AML-193 (cell line): ENCODE measurements around the gene PHF19.

Source experiments
- DNase-seq, 2 experiments: peaks; one replicate each; lab custom pipeline; 2025; lab: John Stamatoyannopoulos, UW

PHF19 gene

DNA sequence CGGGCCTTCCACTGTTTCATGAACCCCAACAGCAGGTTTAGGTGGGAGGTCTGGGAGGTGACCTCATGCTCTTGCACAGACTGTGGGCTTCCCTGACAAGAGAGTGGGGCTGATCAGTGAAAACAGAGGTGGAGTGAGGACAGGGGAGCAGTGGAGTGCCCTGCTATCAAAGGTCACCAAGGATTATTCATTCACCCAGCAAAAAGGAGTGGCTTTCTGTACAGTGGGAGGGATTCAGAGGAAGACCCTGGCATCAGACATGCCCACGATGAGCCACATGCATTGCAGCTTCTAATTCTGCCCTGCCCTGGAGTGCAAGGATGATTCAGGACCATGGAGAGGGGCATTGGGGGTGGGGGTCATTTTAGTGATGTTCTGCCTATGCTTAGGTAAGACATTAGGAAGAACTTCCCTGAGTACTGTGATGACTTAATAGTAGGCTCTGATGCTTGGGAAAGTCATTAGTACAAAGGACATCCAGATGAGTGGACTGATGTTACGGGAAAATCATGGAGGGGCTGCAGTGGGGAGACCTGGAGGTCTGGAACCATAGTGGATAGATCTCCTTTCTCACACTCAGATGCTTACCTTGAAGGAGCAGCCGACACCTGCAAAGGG, 36.8 kb upstream of the PHF19 start:
- no peak for DNase-seq

DNA sequence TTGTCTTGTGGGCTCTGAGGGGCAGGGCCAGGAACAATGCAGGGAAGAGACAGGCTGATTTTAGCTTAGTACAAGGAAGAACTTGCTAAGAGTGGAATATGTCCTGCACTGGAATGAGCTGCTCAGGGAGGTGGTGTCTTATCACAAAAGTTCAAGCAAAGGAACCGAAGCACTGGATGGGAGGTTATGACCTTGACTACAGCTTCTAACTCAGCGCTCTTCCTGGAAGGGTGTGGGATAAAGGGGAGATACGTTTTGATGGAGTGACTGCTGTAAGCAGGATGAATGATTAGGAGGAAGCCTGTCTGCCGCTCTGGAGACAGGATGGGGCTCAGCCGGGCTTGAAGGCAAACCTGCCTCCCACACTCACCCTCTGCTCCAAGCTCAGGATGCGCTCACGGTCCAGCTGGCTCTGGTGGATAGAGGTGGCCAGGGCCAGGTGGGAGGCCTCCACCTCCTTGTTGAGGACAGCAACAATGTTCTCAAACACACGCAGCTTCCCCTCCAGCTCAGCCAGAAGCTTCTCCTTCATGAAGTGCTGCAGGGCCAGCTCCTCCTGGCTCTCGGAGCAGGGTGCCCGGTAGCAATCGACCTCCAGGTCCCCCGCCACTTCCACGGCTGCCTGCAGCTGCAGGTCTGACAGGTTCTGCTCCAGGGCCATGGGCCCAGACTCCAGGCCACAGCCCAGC, 36.1 kb upstream of the PHF19 start:
- DNase-seq = no peak

GRCh38 chr9:120911295-120911837, 34.4 kb upstream of the PHF19 start:
- no peak for DNase-seq

GRCh38 chr9:120910643-120911042, 33.7 kb upstream of the PHF19 start:
- no peak for DNase-seq

DNA sequence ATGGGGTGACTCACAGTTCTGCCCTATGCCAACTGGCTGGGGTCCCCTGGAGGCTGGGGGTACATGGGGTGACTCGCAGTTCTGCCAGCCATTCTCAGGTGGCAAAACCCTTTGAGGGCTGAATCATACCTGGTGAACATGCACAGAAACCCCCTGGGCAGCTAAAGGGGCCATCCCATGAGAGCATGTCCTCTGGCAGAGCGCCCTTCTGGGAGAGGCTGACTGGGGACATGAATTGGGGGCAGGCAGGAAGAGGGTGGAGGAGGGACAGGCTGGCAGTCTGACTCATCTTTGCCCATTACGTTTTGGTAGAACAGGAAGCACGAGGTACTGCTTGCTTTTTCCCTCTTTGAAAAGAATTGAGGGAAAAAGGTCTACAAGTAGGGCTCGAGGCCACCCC, 32.9 kb upstream of the PHF19 start:
- no peak for DNase-seq

GRCh38 chr9:120905315-120906164, 28.6 kb upstream of the PHF19 start:
- DNase-seq = no peak

DNA sequence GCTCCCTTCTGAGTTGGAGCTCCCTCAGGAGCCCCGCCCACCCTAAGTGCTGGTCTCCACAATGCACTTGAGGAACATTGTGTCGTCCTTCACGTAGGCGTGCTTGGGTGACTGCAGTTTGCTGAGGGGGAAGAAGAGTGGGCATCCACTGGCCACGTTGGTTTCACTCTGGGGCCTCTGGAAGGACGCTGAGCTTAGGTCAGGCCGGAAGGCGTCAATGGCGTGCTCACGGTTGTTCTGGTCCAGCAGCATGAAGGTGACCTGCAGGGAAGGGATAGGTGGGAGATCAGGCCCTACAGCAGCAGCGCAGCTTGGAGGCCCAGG, 28.0 kb upstream of the PHF19 start:
- DNase-seq = no peak

- no peak for DNase-seq
Observed at GRCh38 chr9:120904061-120904977, 27.3 kb upstream of the PHF19 start.

- DNase-seq = no peak
Observed at GRCh38 chr9:120902569-120903535, 25.9 kb upstream of the PHF19 start.

DNA sequence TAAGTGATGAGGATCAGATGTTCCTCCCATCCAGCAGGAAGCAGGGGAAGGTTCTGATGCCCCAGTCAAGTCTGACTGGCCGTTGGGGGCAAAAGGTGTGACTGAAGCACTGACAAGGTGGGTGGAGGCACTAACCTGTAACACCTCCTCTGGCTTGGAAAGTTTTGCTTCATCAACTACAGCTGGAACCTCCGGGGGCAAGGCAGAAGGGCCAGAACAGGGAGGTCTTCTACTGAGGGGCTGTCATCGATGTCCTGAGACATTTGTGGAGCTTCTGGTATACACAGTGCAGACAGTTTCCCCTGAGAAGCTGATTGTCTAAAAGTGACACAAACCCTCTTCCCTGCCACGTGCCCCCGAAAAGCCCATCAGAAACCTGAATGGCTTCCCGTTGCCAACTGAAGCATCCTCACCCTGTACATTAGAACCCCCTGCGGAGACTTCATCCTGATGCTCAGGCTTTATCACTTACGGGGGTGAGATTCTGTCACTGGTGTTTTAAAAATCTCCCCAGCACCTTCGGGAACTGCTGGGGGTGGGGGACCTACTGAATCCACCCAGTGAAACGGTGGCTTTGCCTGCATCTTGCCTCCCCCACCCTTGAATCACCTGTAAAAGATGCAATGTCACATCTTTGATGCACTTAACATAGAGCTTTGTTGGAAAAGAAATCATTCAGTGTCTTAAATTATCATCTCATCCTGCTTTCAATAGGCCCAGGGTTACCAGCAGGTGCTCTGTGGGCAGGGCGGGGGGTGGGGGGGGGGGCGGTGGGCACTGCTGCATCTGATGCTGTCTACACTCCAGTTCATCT, 25.0 kb upstream of the PHF19 start:
- DNase-seq = no peak

DNA sequence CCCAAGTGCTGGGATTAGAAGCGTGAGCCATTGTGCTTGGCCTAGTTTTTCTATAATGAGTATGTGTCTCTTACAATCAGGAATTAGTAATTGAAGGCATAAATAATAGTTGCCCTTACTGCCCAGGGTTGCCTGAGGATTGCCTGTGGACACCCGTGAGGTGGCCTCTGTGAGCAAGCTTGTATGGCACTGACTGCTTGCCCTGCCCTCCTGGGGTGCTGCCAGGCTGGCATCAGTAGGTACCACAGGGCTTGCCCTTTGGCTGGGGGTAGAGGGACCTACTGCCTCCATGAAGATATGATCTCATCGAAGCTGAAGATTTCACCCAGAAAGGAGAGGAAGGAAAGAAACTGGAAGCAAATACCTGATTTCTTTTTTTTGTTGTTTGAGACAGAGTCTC, 23.8 kb upstream of the PHF19 start:
- DNase-seq = no peak

DNA sequence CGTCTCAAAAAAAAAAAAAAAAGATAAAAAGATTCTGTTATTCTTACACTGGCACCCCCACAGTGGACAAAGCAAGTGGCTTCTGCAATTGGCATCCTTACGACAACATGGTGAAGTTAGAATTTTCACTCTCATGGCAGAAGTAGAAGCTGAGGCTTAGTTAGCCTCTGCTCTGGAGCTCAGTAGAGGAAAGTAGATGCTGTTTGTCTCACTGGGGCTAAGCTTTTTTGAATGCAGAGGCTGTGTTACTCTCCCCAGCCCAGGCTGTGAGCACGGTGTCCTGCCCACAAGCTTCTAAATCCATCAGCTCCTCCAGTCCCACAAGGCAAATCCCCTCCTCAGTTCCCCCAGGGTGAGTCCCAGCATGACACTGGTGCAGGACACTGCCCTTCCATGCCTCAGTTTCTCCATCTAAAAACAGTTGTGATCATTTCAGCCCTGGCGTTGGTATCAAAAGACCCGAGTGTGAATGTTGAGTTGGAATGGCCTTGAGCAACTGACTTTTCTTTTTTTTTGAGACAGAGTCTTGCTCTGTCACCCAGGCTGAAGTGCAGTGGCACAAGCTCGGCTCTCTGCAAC, 22.6 kb upstream of the PHF19 start:
- DNase-seq = no peak

- no peak for DNase-seq
Observed at GRCh38 chr9:120898396-120898795, 21.4 kb upstream of the PHF19 start.

- no peak for DNase-seq
Observed at GRCh38 chr9:120895951-120896350, 19.0 kb upstream of the PHF19 start.

GRCh38 chr9:120894321-120895148, 17.5 kb upstream of the PHF19 start:
- DNase-seq = no peak

DNA sequence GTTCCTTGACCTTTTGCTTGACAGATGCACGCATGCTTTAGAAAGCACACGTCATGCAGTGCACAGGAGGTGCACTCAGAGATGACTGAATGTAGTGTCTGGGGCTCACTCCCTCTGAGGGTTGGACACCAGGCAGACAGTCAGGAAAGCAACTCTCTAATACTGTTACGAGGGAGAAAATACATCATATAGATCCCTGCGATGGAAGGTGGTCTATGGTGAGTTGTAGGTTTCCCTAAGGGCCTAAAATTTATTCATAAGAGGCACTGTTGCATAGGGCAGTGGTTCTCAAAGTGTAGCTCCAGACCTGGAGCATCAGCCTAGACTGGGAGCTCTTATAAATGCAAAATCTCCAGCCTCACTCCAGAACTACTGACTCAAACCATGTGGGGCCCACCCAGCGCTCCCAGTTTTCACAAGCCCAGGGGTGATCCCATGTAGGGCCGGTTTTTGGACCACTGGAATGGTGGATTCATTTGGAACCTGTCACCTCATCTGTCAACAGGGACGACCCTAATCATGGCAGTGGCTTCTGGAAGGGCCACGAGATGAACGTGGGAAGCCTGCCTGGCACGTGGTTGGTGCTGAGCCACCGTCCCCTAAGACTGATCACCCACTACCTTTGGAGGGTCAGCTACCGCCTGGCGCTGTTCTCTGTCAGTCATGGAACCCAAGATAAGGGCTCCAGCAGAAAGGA, 16.8 kb upstream of the PHF19 start:
- no peak for DNase-seq

DNA sequence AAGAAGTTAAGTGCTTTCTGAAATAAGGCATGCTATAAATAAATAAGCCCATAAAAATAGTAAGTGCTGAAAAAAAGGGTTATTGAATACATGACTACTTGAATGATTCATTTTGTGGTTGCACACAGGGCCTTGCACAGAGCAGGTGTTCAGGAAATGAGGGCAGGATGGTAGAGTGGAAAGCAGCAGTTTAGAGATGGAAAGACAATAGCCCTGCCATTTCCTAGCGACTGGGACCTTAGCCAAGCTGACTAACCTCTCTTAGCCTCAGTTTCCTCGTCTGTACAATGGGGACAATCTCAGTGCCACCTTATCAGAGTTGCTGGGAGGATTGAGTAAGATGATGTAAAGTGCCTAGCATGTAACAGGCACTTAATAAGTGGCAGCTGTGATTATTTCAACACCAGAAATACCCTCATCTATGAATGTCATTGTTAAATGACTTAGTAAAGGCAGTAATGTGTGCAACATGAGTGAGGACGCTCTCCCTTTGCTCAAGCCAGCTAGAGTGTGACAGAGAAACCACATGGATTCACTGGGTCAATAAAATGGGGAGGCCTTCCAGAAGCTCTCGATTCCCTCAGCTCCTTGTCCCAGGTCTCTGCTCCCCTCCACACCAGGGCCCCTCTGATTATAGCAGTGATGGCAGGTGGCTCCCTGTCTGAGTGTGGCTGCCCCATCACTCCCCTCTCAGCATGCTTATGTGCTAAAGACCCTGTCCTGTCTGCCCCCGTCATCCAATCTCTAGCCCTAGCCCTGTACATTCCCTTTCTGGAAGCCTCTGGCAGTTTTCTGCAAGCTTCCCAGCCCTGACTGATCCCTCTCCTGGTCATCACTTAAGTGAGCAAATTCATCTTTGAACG, 16.0 kb upstream of the PHF19 start:
- DNase-seq = peak; percentile 44 to 59
